ENCODE data around the gene SLC15A3.

DNA sequence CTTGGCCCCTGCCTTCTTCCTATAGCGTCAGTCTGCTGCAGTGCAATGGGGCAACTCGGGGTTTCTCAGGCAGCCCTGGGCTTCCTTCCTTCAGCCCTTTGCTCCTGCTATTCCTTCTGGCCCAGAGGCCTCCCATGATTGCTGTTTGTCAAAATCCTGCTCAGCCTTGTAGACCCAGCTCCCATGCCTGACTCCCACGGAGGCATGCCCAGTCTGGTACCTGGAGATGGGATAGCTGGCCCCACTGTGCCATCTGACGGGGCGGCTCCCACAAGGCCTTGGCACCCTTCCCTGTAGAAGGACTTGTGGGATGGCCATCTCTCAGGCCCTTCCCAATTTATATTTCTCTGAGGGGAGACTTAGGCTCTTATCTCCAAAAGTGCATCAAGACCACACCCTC lies 18.9 kb upstream of the SLC15A3 start:
- TF ChIP-seq, protein P1, sequence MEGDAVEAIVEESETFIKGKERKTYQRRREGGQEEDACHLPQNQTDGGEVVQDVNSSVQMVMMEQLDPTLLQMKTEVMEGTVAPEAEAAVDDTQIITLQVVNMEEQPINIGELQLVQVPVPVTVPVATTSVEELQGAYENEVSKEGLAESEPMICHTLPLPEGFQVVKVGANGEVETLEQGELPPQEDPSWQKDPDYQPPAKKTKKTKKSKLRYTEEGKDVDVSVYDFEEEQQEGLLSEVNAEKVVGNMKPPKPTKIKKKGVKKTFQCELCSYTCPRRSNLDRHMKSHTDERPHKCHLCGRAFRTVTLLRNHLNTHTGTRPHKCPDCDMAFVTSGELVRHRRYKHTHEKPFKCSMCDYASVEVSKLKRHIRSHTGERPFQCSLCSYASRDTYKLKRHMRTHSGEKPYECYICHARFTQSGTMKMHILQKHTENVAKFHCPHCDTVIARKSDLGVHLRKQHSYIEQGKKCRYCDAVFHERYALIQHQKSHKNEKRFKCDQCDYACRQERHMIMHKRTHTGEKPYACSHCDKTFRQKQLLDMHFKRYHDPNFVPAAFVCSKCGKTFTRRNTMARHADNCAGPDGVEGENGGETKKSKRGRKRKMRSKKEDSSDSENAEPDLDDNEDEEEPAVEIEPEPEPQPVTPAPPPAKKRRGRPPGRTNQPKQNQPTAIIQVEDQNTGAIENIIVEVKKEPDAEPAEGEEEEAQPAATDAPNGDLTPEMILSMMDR (IDR thresholded peaks at IDR 0.05; ENCODE audit: insufficient read depth, low read depth, low read length), result no peak
- TF ChIP-seq EZH2 (IDR thresholded peaks at IDR 0.05; ENCODE audit: insufficient read depth, low read length), result no peak

Data from astrocyte (in vitro differentiated cells and primary cell).